T-helper 1 cell treated with Interleukin-12 subunit alpha and Interleukin-12 subunit beta and Interleukin-4 antibody, amounts not matched to agents 30 ng/mL and 1 ng/mL, for 36 hours (primary cell): ENCODE data around the gene KCTD16. TPM values are rescaled to one million over a fixed set of nuclear protein-coding genes. Genes with fewer than 3 reads are reported as not detected.

Experiments used
- intact Hi-C: fragments of 100-400 bp; cut with micrococcal nuclease; formaldehyde crosslinking; loops from one replicate; pipeline ENCODE4 v1.15.1; 2024
- total RNA-seq: library from RNA; stranded (reverse); gene quantifications from 2 replicates; pipeline ENCODE4 v1.2.3, GENCODE V29; 2022

The KCTD16 gene
- total RNA-seq, 1 donor from 2014 or later: not detected

DNA sequence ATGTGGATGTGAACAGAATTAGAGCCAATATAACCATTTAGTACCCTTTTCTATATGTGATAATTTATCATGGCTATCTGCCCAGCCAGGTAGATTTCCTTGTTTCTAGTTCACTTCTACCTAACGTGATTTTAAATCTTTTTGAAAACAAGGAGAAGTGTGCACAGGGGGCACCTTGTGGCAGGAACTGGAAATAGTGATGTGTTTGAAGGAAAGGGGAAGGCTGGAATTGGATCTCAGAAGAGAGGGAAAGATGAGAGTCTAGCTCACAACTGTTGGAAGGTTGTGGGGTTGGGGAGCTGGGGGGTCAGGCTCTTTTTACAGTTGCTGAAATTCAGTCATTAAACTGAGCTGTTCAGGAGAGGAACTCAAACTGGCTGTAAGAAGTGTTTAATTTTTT lies 219.5 kb downstream of the KCTD16 start:
- intact Hi-C loops: no loop called here

- intact Hi-C loops: no loop called here
Observed at GRCh38 chr5:144391044-144391443, 220.4 kb downstream of the KCTD16 start.

DNA sequence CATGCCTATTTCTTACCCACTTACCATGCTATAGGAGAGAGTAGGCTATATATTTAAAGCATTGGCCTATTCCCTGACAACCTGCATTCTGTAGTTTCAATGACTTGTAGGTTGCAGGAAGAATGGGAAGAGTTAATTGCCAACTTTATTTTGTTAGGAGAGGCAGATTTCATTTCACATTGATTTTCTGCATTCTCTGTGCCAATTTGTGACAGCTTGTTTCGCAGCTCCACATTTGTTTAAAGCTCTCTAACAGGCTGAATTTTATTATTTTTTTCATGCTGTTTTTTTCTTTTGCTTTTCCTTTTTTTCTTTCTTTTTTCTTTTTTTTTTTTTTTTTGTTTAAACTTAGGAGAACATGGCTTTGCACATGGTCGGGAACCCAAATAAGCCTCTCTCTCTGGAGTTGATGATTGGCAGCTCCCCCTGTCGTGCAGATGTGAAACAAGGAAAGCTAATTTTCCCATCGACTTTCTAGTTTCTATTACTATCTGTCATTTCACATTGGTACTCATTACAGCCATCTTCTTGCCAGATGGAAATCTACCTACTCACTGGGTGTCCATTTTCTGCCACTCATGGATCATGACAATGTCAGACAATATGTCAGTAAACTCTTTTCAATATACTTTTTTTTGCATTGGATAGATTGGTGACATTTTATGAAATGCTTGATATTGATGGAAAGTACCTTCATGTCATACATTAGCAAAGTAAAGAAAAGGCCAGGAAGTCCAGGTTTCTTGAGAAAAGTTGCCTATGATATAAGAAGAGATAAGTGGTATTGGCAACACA lies 223.2 kb downstream of the KCTD16 start:
- intact Hi-C loops: no loop called here

GRCh38 chr5:144395704-144396103 lies 225.0 kb downstream of the KCTD16 start:
- intact Hi-C loops: no loop called here

DNA sequence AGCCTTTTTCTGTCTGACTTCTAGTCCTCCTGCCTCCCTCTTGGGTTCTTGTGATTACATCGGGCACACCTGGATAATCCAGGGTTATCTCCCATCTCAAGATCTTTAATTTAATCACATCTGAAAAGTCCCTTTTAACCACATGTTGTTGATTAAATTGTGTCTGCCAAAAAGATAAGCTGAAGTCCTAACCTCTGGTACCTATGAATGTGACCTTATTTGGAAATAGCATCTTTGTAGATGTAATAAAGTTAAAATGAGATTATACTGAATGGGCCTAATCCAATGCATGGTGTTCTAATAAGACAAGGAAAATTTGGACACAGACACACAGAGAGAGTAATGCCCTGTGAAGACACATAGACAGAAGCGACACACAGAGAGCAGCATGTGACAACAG lies 232.4 kb downstream of the KCTD16 start:
- intact Hi-C loops: no loop called here

DNA sequence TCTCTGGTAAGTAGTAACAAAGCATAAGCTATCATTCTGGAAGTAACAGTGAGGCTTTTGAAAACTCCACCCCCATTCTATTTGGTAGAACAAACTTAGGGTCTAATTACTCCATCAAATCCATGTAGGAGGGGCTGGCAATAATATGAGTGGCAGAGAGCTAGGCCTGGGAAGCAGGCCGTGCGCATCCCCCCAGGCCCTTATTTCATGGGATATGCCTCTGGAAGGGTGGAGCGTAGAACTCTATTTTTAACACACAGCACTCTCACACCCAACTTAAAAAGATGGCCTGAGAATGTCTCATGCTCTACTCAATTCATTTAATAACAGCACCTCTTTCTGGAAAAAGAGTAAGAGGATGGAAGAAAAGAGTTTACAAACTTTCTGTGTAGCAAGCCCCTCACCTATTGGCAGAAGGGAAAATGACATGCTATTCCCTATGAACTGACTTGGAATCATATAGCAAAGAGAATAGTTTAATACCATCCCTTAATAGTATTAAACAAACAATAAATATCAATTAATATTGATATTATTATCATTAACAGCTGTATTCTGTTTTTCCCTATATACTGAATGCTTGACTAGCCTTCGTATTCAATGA lies 233.2 kb downstream of the KCTD16 start:
- intact Hi-C loops: no loop called here

- intact Hi-C loops: no loop called here
Observed at GRCh38 chr5:144404672-144405071, 234.0 kb downstream of the KCTD16 start.

GRCh38 chr5:144405991-144406390 lies 235.3 kb downstream of the KCTD16 start:
- intact Hi-C loops: no loop called here

DNA sequence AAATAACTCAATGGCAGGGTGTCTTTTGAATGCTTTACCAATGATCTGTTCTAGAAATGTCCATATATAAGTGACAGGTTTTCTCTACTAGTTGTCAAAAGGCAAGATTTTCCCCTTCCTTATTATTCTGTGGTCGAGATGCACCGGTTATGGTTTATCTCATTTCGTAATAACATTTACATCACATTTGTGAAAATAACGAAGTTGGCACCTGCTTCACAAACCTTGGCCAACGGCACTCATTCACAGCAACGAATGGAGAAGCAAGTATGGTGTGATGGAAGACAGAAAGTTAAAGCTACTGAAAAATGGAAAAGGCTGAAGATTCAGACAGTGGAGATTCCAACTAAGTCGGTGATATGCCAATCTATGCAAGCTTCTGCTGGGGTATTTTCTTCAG lies 235.8 kb downstream of the KCTD16 start:
- intact Hi-C loops: no loop called here

- intact Hi-C loops: no loop called here
Observed at GRCh38 chr5:144414202-144415029, 243.7 kb downstream of the KCTD16 start.

GRCh38 chr5:144416196-144416595 lies 245.5 kb downstream of the KCTD16 start:
- intact Hi-C loops: no loop called here

- intact Hi-C loops: no loop called here
Observed at GRCh38 chr5:144418719-144419118, 248.0 kb downstream of the KCTD16 start.

DNA sequence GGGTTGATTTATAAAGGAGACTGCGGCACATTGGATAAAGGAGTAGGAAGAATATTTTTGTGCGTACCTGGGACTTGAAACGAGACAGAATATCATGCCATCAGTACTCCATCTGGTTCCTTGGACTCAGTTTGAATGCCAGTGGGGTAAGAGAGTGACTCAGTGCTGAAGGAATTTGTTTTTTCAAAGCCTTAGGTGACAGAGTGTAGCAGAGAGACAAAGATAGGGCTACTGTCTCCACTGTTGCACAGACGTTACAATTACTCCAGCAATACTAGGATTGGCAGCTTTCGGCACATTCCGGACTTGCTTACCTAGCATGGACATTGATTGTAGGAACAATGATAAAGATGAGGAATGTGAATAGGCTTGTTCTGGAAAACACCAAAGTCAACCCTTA lies 250.7 kb downstream of the KCTD16 start:
- intact Hi-C loops: no loop called here

DNA sequence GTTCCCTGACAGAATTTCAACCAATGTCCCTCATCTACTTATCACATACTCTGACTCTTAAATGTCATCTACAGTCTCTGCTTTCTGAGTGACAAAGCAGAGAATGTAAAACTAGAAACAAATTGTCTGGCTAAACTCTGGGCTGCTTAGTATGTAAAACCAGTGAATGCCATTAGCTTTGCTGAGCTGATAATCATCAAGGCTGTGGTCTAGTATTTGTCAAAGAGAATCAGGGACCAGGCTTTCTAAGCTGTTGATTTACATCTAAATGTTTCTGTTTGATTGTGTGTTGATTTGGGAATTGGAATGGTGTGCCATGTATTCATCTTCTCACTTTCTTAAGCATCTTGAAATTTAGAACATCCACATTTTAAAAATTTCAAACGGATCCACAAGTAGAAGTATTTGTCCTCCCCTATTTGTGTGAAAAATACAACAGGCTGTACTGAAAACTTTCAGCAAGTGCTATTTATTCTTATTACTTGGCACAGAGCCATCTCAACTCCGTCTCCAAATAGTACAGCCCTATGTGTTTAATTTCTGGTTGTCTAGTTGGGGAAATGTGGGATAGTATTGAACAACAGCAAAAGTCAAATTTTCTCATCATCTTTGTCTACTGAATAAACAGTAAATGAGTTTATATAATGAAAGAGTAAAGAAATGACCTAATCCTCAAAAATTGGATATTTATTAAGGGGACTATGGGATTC lies 251.5 kb downstream of the KCTD16 start:
- intact Hi-C loops: no loop called here

DNA sequence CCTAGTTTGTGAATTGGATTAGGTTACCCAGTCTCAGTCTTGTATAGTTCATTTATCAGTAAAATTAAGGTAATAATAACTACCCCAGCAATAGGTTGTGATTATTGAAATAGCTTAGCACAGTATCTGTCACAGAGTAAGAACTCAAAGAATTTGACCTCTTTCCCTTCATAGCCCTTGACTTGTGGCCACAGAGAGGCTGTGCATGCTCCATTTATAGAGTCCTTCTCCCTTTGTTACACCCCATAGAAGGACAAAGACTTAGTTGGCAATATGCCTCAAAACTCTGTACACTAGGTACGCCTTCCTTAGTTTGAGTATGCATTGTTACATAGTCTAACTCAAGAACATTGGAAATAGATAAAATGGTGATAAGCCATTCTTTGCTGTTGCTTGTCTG lies 257.2 kb downstream of the KCTD16 start:
- intact Hi-C loops: no loop called here

DNA sequence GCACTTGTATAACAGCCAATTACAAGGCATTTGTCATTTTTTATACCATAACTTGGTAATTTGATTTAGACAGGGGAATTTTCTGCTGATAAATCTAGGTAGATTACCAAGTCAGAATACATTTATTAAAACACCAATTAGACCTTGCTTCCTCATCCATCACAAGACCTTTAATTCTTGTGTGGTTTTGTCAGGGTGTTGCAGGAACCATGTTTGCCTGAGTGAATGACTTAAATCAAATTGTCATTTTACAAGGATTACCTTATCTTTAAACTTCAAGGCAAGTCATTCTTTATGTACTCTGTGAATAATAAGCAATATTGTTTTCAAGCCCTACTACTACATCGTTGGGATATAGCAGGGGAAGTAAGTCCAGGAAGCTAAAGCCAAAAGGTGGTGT lies 257.7 kb downstream of the KCTD16 start:
- intact Hi-C loops: no loop called here

DNA sequence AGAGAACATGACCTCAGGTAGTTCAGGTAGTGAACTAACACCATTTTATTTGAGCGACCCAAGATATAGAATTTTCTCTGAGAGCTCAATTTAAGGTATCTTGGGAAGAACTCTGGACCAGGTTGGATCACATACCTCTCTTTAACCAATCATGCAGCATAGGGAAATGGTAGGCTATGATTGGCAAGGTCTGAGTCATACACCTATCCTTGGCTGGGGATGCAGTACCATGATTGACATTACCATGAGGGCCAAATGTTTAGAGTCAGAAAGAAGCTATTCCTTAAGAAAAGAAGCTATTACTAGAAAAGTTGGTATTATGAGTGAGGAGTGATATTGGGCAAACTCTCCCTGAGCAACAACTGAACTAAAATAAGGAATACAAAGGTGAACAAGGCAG lies 258.7 kb downstream of the KCTD16 start:
- intact Hi-C loops: no loop called here

- intact Hi-C loops: no loop called here
Observed at GRCh38 chr5:144429905-144430304, 259.2 kb downstream of the KCTD16 start.

DNA sequence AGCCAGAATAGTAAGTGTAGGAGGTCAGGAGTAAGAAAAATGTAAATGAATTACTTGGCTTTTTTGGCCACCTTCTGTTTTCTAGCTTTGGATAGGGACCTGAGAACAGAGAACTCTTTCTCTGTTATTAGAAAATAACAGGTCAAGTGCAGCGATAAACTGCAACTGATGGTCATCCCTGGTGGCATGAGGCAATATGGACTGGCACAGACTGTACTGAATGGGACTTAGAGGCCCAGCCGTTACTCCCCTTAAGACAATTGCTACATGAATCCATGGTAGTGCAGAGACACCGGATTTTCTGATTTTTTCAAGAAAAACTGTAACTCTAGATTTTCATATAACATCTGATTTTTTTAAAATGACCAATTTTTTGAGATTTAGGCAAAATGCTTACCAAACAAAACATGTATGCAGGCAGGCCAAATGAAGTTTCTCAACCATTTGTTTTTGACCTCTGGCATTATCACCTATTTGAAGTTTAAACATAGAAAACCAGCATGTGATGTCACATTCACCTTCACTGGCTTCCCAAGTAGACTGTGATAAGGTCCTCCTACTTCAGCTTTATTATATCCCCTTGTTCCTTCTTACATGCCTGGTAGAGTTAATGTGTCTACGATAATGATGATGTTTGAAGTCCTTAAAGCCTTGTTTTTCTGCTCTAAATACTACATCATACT lies 262.6 kb downstream of the KCTD16 start:
- intact Hi-C loops: no loop called here

DNA sequence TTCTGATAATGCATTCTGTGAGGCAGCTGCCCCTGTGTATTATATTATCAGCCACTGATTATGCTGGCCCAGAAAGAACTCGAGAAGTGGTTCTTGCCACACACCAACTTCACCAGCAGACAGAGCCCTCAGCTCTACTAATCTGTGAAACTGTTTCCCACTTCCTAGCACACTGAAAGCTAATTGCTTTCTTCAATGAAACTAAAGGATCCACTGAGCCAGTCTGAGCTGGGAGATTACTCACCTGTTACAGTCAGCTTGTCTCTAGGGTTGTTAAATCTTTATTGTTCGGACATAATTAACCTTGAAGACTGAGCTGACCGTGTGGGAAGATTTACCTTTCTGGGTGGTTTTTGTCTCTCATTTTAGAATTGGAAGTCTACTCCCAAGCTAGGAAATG lies 263.2 kb downstream of the KCTD16 start:
- intact Hi-C loops: no loop called here

DNA sequence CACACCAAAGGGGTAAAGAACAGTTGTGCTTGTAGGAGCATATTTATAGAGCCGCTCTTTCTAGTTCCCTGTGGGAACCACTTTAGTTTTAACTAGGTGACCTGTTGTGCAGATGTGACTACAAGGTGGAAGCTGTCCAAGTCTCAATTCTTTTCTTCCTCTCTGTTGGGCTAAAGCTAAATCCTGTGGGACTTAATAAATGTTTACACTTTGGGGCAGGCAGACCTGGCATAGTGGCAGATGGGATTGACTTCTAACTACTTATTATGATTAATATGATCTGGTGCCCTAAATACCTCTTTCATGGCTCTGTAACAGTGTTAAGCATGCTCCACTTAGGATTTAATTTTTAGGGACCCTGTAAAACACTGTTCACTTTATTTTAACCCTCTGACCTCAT lies 265.3 kb downstream of the KCTD16 start:
- intact Hi-C loops: no loop called here
